ENCODE data around the gene FAM117B. TPM values are rescaled to one million over a fixed set of nuclear protein-coding genes. Genes with fewer than 3 reads are reported as not detected.

The FAM117B gene
- total RNA-seq, 1 experiment from 2014 or later: 9.1 TPM

DNA sequence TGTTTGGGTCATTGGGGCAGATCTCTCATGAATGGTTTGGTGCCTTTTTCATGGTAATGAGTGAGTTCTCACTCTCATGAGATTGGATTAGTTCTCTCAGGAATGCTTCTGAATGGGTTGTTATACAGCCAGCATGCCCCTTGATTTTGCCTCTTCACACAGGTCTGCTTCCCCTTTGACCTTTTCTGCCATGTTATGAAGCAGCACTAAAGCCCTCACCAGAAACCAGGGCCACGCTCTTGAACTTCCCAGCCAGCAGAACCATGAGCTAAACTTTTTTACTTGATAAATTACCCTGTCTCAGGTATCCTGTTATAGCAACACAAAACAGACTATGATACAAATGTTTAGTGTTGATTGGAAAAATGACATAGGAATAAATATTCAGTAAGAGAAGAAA, 179.5 kb downstream of the FAM117B start:
- Histone ChIP-seq H3K79me2 (ENCODE audit: insufficient read depth, low read length) (no peaks in the 10 kb centered on the region), H3K4me3 (replicated peaks in 1 of 2; ENCODE audit: low read depth in 1 of 2, low read length in 2 of 2) (no peak overlapping the region), H3K36me3 (ENCODE audit: control insufficient read depth in 1 of 2, insufficient read depth in 2 of 2, low read length in 2 of 2) (no peaks in the 10 kb centered on the region), H3K9me3 (ENCODE audit: control insufficient read depth in 1 of 2, insufficient read depth in 1 of 2, low read depth in 1 of 2, low read length in 2 of 2) (no peaks in the 10 kb centered on the region), H3K27ac (ENCODE audit: low read depth, low read length) (no peak overlapping the region), H3K4me2 (ENCODE audit: low read length) (no peak overlapping the region), H4K20me1 (ENCODE audit: insufficient read depth) (no peaks in the 10 kb centered on the region), H3K9me2 (ENCODE audit: insufficient read depth) (no peaks in the 10 kb centered on the region), H2AFZ (ENCODE audit: low read depth, low read length, poor library complexity, severe bottlenecking) (no peak overlapping the region), H3K9ac (ENCODE audit: low read length) (no peak overlapping the region), H3K4me1 (ENCODE audit: control insufficient read depth in 1 of 2, insufficient read depth in 2 of 2, low read length in 2 of 2) (no peaks in the 10 kb centered on the region), H3K27me3 (ENCODE audit: insufficient read depth, low read length) (no peaks in the 10 kb centered on the region)
- intact Hi-C loops (cut with micrococcal nuclease): no loop called here
- ChIA-PET RAD21 (ENCODE audit: low non-redundant PET in 1 of 2, low total read pairs in 2 of 2, uncharacterized antibody in 2 of 2, unreplicated experiment in 2 of 2) (no interaction called here), POLR2A (no interaction called here), CTCF (interaction anchor here (1.1 kb wide), 1 partner anchor 17 kb away, joined by 3 read pairs; no protein-coding TSS in a partner anchor)
- no TSS peak for BruUV-seq (replicated peaks)
- no peak for ATAC-seq
- TF ChIP-seq REST (IDR thresholded peaks at IDR 0.05; ENCODE audit: low read depth) (no peak), CBX3 (IDR thresholded peaks at IDR 0.05; ENCODE audit: low read depth) (no peak), ELF1 (IDR thresholded peaks at IDR 0.05; ENCODE audit: borderline replicate concordance, low read depth) (no peak), ZFX (IDR thresholded peaks at IDR 0.05) (no peak), SIN3A (IDR thresholded peaks at IDR 0.05; ENCODE audit: low read depth) (no peak), EZH2phosphoT487 (IDR thresholded peaks at IDR 0.05; ENCODE audit: borderline replicate concordance) (no peak), SP1 (IDR thresholded peaks at IDR 0.05; ENCODE audit: low read depth) (no peak), RAD21 (IDR thresholded peaks at IDR 0.05; ENCODE audit: low read depth) (no peak), YY1 (IDR thresholded peaks at IDR 0.05; ENCODE audit: extremely low read depth, insufficient replicate concordance, low read depth, low read length) (no peak), FOSL1 (IDR thresholded peaks at IDR 0.05; ENCODE audit: low read depth) (no peak), EGR1 (IDR thresholded peaks at IDR 0.05; ENCODE audit: low read depth) (no peak), CEBPB (IDR thresholded peaks at IDR 0.05; ENCODE audit: low read depth) (no peak), EZH2 (IDR thresholded peaks at IDR 0.05) (no peak)
- TF ChIP-seq, protein P1, sequence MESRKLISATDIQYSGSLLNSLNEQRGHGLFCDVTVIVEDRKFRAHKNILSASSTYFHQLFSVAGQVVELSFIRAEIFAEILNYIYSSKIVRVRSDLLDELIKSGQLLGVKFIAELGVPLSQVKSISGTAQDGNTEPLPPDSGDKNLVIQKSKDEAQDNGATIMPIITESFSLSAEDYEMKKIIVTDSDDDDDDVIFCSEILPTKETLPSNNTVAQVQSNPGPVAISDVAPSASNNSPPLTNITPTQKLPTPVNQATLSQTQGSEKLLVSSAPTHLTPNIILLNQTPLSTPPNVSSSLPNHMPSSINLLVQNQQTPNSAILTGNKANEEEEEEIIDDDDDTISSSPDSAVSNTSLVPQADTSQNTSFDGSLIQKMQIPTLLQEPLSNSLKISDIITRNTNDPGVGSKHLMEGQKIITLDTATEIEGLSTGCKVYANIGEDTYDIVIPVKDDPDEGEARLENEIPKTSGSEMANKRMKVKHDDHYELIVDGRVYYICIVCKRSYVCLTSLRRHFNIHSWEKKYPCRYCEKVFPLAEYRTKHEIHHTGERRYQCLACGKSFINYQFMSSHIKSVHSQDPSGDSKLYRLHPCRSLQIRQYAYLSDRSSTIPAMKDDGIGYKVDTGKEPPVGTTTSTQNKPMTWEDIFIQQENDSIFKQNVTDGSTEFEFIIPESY (IDR thresholded peaks at IDR 0.05; ENCODE audit: extremely low read depth, insufficient replicate concordance, low read length): no peak
- TF ChIP-seq, protein P2, sequence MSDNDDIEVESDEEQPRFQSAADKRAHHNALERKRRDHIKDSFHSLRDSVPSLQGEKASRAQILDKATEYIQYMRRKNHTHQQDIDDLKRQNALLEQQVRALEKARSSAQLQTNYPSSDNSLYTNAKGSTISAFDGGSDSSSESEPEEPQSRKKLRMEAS (IDR thresholded peaks at IDR 0.05): no peak
- no peak for DNase-seq (ENCODE audit: low read depth, low spot score)
